Duodenal mucosa (tissue), 2 donors: ENCODE measurements around the gene FAM124A.

Experiments used
- H3K27ac ChIP-seq: one replicate; pipeline ENCODE4 v1.7.0; 2013; ENCODE audit warnings: low read depth, low read length
- H3K27me3 ChIP-seq, 2 donors: one replicate each; pipeline ENCODE4 v1.7.0; 2013; ENCODE audit warnings: low read length in 2 of 2, control low read depth in 1 of 2; ENCODE audit not compliant: insufficient read depth in 2 of 2, control insufficient read depth in 1 of 2
- H3K36me3 ChIP-seq, 2 donors: one replicate each; pipeline ENCODE4 v1.7.0; 2013; ENCODE audit warnings: low read length in 2 of 2, control low read depth in 1 of 2; ENCODE audit not compliant: insufficient read depth in 2 of 2, control insufficient read depth in 1 of 2
- H3K4me1 ChIP-seq, 2 donors: one replicate each; pipeline ENCODE4 v1.7.0; 2013; ENCODE audit warnings: low read length in 2 of 2, control low read depth in 1 of 2; ENCODE audit not compliant: insufficient read depth in 2 of 2, control insufficient read depth in 1 of 2
- H3K4me3 ChIP-seq, 2 donors: one replicate each; pipeline ENCODE4 v1.7.0; 2013; ENCODE audit warnings: low read length in 2 of 2, low read depth in 1 of 2
- H3K9ac ChIP-seq, 2 donors: one replicate each; pipeline ENCODE4 v1.7.0; 2013; ENCODE audit warnings: low read length in 2 of 2, low read depth in 1 of 2
- H3K9me3 ChIP-seq, 2 donors: one replicate each; pipeline ENCODE4 v1.7.0; 2013; ENCODE audit warnings: low read length in 2 of 2, control low read depth in 1 of 2; ENCODE audit not compliant: control insufficient read depth in 1 of 2

The FAM124A gene

DNA sequence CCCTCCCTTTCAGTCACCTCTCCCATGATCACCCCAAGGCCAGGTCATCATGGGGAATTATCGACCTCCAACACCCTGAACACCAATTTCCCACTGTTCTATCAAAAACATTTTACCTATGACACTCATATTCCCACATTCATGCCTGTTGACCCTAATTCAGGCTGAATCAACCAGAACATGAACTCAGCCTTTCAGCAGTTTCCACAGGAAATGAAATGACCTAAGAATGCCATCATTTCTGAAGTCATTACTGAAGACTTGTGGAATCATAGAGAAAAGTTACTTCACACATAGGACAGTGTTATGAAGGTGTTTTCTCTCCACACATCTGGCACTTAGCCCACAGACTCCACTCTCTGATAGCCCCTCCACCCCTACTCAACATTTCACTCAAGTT is 29.9 kb upstream of the FAM124A start:
- Histone ChIP-seq H3K27me3 (peaks cover 0 to 9% of the 10 kb centered on the region in 2 donors), H3K9me3 (no peaks in the 10 kb centered on the region), H3K36me3 (no peaks in the 10 kb centered on the region), H3K4me1 (no peaks in the 10 kb centered on the region), H3K9ac (no peak overlapping the region), H3K4me3 (no peak overlapping the region), H3K27ac (no peak overlapping the region)

DNA sequence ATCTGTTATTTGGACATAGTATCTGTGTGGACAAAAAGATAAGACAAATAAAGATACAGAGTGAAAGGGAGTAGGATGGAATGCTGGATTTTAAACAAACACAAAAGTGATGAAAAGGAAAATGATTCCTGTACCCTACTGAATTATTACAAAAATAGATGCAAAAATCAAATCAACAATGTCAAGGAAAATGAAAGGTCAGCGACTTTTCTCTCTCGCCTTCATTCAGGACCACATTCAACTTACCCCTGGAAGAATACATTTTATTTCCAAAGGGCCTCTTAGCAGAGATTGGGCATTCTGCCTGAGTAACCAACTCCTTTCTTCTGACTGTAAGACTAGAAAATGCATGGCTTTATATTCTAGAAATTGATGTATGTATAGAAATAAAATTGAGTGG is 28.8 kb upstream of the FAM124A start:
- Histone ChIP-seq H3K4me1 (no peaks in the 10 kb centered on the region), H3K4me3 (no peak overlapping the region), H3K9ac (no peak overlapping the region), H3K27me3 (peaks cover 0 to 9% of the 10 kb centered on the region in 2 donors), H3K36me3 (no peaks in the 10 kb centered on the region), H3K9me3 (no peaks in the 10 kb centered on the region), H3K27ac (no peak overlapping the region)

DNA sequence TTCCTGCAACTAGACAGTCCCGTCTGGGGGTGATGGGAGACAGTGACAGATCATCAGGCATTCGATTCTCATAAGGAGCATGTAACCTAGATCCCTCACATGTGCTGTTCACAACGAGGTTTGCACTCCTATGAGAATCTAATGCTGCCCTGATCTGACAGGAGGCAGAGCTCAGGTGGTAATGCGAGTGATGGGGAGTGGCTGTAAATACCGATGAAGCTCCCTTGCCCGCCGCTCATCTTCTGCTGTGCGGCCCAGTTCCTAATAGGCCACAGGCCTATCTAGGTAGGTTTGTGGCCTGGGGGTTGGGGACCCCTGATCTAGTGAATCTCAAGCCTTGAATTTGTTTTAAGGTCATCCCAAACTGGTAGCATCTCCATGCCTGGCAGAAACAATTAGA is 27.3 kb upstream of the FAM124A start:
- H3K27ac ChIP-seq: no peak overlapping the region

DNA sequence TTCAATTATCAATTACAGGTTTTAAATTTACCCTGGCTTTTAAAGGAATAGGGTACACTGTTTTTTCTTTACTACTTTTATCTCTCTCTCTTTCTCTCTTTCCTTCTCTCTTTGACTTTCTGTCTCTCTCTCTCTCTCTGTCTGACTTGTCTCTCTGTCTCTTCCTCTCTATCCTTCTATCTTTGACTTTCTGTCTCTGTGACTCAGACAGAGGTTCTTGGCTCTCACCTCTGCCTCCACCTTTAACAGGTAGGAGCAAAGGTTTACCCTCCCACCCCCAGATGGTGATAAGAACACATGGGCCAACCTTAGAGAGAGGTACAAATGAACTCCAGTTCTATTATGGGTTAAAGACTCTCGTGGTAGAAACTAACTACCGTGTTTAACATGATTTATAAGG is 20.3 kb upstream of the FAM124A start:
- H3K4me1 ChIP-seq: no peaks in the 10 kb centered on the region
- no peaks in the 10 kb centered on the region for H3K27me3 ChIP-seq
- H3K9me3 ChIP-seq: no peaks in the 10 kb centered on the region
- H3K4me3 ChIP-seq: no peak overlapping the region
- no peak overlapping the region for H3K9ac ChIP-seq
- no peaks in the 10 kb centered on the region for H3K36me3 ChIP-seq
- no peak overlapping the region for H3K27ac ChIP-seq

More for the DNA sequence above, 27.3 kb upstream of the FAM124A start:
- no peaks in the 10 kb centered on the region for H3K9me3 ChIP-seq
- peaks cover 0 to 9% of the 10 kb centered on the region in 2 donors for H3K27me3 ChIP-seq
- no peak overlapping the region for H3K9ac ChIP-seq
- H3K4me1 ChIP-seq: no peaks in the 10 kb centered on the region
- H3K36me3 ChIP-seq: no peaks in the 10 kb centered on the region
- H3K4me3 ChIP-seq: no peak overlapping the region

DNA sequence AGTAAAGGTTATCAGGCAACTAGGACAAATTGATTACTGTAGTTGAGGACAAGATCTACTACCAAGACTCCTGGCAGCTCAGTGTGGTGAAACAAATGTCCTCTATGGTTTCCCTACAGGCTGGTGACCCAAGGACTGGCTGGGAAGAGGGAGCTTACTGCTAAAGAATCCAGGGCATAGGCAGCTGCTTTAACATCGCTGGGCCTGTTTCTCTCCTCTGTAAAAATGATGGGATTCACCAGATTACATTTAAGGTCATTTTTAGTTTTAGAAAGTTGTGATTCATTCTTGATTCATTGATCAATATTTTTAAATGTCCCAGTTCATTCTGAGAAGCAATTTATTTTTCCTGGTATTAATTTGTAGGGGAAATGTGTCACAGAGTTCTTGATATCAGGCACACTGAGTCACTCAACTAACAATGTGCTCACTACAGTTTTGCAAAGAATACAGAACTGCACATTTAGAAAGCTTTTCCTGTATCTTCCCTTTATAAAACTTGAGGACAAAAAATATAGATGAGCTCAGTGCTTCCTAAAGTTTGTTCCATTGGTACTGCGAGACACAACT is 19.6 kb upstream of the FAM124A start:
- no peak overlapping the region for H3K27ac ChIP-seq
- no peaks in the 10 kb centered on the region for H3K36me3 ChIP-seq
- no peak overlapping the region for H3K9ac ChIP-seq
- no peaks in the 10 kb centered on the region for H3K4me1 ChIP-seq
- H3K27me3 ChIP-seq: no peaks in the 10 kb centered on the region
- H3K9me3 ChIP-seq: no peaks in the 10 kb centered on the region
- no peak overlapping the region for H3K4me3 ChIP-seq

DNA sequence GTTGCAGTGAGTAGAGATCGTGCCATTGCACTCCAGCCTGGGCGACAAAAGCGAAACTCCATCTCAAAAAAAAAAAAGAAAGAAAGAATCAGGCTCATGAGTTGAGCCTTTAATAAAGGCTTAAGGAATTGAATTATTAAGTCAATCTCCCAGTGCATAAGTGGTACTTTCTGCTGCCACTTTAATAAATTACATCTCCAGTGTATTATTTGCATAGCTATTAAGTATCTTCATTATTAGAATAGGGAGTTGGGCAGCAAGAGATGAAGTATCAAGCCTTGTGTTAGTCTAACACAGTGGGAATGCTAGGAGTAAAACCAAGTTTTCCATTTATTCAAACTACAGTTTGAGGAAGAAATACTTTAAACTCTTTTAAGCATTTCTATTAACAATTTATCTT is 15.6 kb upstream of the FAM124A start:
- Histone ChIP-seq H3K36me3 (no peaks in the 10 kb centered on the region), H3K9ac (no peak overlapping the region), H3K27me3 (peaks cover 3 to 4% of the 10 kb centered on the region in 2 donors), H3K27ac (no peak overlapping the region), H3K4me3 (no peak overlapping the region), H3K9me3 (no peaks in the 10 kb centered on the region), H3K4me1 (no peaks in the 10 kb centered on the region)

DNA sequence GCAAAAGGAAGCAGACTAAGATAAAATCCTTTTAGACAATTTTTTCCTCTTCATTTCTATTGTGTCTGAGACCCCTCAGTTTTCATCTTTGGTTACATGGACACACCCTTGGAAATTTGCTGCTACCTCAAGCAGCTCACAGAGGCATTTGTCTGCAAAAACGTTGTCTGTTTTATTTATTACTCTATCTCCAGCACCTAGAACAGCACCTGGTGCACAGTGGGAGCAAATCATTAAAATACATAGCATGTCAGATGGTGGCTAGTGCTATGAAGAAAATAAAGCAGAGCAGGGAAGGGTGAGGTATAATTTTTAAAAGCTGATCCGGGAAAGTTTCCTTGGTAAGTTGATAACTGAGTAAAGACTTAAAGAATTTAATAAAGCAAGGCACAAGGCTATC is 14.3 kb upstream of the FAM124A start:
- peaks cover 7% of the 10 kb centered on the region in 2 donors for H3K27me3 ChIP-seq
- H3K4me3 ChIP-seq: no peak overlapping the region
- no peaks in the 10 kb centered on the region for H3K9me3 ChIP-seq
- no peak overlapping the region for H3K27ac ChIP-seq
- no peaks in the 10 kb centered on the region for H3K4me1 ChIP-seq
- H3K9ac ChIP-seq: no peak overlapping the region
- H3K36me3 ChIP-seq: no peaks in the 10 kb centered on the region

DNA sequence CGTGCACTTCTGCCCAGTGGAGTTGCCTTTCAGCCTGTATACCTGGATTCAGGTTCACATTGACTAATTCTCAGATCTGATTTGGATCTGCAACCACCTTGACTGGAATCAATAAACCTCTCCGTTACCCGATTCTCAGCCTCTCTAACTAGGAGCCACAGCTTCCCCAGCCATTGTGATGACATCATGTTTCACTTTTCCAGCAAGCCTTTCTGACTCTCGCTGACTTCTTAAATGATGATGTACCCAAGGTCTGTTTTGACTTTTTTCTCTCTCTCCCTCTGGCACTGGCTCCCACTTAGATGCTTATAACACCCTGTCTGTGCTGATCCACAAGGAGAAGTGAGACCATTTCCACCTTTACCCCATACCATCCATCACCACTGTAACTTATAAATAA is 13.5 kb upstream of the FAM124A start:
- H3K27me3 ChIP-seq: peaks cover 7 to 9% of the 10 kb centered on the region in 2 donors
- no peak overlapping the region for H3K9ac ChIP-seq
- H3K9me3 ChIP-seq: no peaks in the 10 kb centered on the region
- H3K27ac ChIP-seq: no peak overlapping the region
- H3K36me3 ChIP-seq: no peaks in the 10 kb centered on the region
- H3K4me1 ChIP-seq: no peaks in the 10 kb centered on the region
- no peak overlapping the region for H3K4me3 ChIP-seq

DNA sequence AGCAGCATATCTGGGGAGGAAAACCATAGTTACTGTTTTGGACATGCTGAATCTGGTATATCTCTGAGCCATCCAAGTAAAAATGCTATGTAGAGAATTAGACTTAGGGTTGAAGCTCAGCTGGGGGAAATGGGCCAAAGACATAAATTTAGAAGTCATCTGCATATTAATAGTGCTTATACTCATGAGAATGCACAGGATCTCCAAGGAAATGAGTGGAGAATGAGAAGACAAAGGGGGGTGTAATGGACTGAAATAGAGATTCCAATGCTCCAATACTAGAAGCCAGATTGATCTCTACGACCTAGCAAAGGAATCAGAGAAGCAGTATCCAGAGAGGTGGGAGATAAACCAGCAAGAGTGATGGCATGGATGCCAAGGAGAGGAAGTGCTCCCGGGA is 10.3 kb upstream of the FAM124A start:
- peaks cover 7 to 14% of the 10 kb centered on the region in 2 donors for H3K27me3 ChIP-seq
- H3K36me3 ChIP-seq: no peaks in the 10 kb centered on the region
- no peak overlapping the region for H3K27ac ChIP-seq
- H3K4me1 ChIP-seq: no peaks in the 10 kb centered on the region
- H3K9ac ChIP-seq: no peak overlapping the region
- H3K4me3 ChIP-seq: no peak overlapping the region
- no peaks in the 10 kb centered on the region for H3K9me3 ChIP-seq

DNA sequence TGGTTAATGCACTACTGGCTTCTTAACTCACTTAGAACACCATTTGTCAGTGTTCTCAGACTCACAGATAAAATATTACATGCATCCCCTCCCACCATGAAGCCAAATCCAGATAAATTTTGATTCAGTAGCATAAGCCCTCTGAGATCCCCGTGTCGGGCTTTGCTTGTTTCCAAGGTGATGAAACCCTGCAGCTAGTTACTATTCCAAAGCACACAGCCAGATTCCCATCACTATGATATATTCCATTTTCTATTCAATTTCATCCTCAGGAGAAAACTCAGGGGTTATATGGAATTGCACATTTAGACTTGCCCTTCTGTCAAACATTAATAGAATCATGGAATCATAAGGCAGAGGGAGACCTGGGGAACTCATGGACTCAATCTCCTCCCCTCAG is 9.4 kb upstream of the FAM124A start:
- Histone ChIP-seq H3K27me3 (peaks cover 7 to 14% of the 10 kb centered on the region in 2 donors), H3K27ac (no peak overlapping the region), H3K4me1 (no peaks in the 10 kb centered on the region), H3K4me3 (no peak overlapping the region), H3K36me3 (no peaks in the 10 kb centered on the region), H3K9me3 (no peaks in the 10 kb centered on the region), H3K9ac (no peak overlapping the region)
